Mesangial cell (primary cell): ENCODE data around the gene PRTG. TPM values are rescaled to one million over a fixed set of nuclear protein-coding genes. Genes with fewer than 3 reads are reported as not detected.

ENCODE experiments used
- total RNA-seq: library from RNA; depleted of rRNA; stranded (reverse); fragments of >200 nt; gene quantifications from 2 replicates; pipeline ENCODE4 v1.2.3, GENCODE V29; 2015

Gene PRTG
- 7.3 and 11.2 TPM in 2 replicates for total RNA-seq

GRCh38 chr15:55742927-55743728 is at the start of gene PRTG:
Gene PRTG (minus strand): TSS chr15:55743152. CDS start chr15:55742931, 221 bp downstream.

GRCh38 chr15:55588070-55588814 is 154.7 kb downstream of the PRTG start, which contains the start of gene PYGO1:
Gene PYGO1 (minus strand): TSS chr15:55588345. CDS start chr15:55587883, 462 bp downstream.

Other genes with a start within 250 kb of the PRTG start
- 1.8 and 2.0 TPM in 2 replicates for gene DNAAF4, start 234.9 kb downstream of the PRTG start, total RNA-seq
- gene PYGO1, start 154.8 kb downstream of the PRTG start, total RNA-seq: 2.1 and 4.4 TPM in 2 replicates